ENCODE results near the gene LCNL1. TPM values are rescaled to one million over a fixed set of nuclear protein-coding genes. Genes with fewer than 3 reads are reported as not detected.

LCNL1 gene
- total and polyA plus RNA-seq, 2 donors (not counting 1 experiment from before 2014, with no cell fraction given): not detected

DNA sequence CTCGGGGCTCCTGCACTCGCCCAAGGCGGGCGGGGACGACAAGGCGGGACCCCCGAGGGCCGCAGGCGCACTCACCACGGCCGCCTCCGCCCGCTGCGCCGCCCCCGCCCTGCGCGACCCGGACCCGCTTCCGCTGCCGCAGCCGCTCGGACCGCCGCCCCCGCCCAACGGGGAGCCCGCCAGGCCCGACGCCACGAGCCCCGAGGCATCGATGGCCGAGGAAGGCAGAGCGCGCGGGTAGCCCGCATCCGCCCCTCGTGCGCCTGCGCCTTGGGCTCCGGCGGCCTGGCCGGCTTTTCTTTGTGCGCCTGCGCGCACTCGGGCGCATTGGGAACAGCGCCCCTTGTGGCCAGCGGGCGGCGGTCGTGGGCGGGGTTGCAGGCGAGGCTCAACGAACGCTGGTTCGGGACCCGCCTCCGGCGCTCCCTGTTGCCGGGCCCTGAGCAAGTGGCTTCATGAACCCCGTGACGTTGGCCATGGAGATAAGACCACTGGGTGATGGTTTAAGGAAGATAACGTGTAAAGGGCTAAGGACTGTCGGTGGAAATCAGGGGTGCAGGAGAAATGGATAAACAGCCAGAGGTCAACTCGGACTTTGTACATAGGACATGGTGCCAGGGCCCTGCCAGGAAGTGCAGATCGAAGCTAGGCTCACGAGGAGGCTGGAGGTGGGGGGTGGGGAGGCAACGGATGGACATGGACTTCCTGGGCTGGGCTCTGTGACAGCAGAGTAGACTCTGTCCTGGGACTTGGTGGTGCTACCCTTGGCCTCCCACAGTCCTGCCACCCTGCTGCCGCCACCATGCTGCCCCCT, 38.1 kb upstream of the LCNL1 start, which contains the start of the genes C8G and FBXW5:
Gene C8G (plus strand): TSS at position 725 of the 814 bp plus-strand sequence. CDS start 78 bp downstream, at position 803.
Gene FBXW5 (minus strand): TSS at position 220 of the 814 bp plus-strand sequence. CDS start 655 bp downstream, outside the sequence.
- Histone ChIP-seq H2AFZ (ENCODE audit: insufficient read depth, low read depth, low read length, poor library complexity, severe bottlenecking) (peak within 1 kb of the TSS; percentile 60), H3K4me2 (replicated peaks; ENCODE audit: low read depth, low read length, poor library complexity, severe bottlenecking) (peak within 1 kb of the TSS; percentile 81), H3K36me3 (replicated peaks in 1 of 2; ENCODE audit: control extremely low read depth in 1 of 2, control insufficient read depth in 1 of 2, extremely low read depth in 1 of 2, insufficient read depth in 2 of 2, low read length in 1 of 2) (peaks cover 2 to 31% of the 10 kb centered on the region in 2 experiments), H3K4me1 (ENCODE audit: control insufficient read depth in 2 of 2, insufficient read depth in 2 of 2, low read length in 2 of 2) (peaks cover 11 to 22% of the 10 kb centered on the region in 2 donors), H3K27me3 (replicated peaks in 1 of 4; ENCODE audit: control extremely low read depth in 1 of 4, control insufficient read depth in 3 of 4, insufficient read depth in 4 of 4, low read length in 3 of 4) (no peaks in the 10 kb centered on the region), H4K20me1 (ENCODE audit: control insufficient read depth, insufficient read depth, low read length, poor library complexity, severe bottlenecking) (peaks cover 44% of the 10 kb centered on the region), H3K9ac (ENCODE audit: low read length) (peak within 1 kb of the TSS; percentile 69), H3K27ac (ENCODE audit: low read length in 2 of 2) (peak within 1 kb of the TSS in 1 of 2 donors; percentile 48), H3K4me3 (ENCODE audit: control extremely low read depth in 1 of 5, extremely low read depth in 1 of 5, insufficient read depth in 1 of 5, low read depth in 2 of 5, low read length in 4 of 5) (peak within 1 kb of the TSS; percentile 47 to 72 (median 63)), H3K9me3 (ENCODE audit: control extremely low read depth in 1 of 3, control insufficient read depth in 2 of 3, insufficient read depth in 1 of 3, low read length in 2 of 3) (no peaks in the 10 kb centered on the region), H3K79me2 (ENCODE audit: control insufficient read depth, insufficient read depth, low read length) (peaks cover 22% of the 10 kb centered on the region)
- H3K27me3 Mint-ChIP-seq: no peaks in the 10 kb centered on the region
- H3K27ac Mint-ChIP-seq: peak within 1 kb of the TSS; percentile 87
- H3K9me3 Mint-ChIP-seq (ENCODE audit: insufficient read depth): no peaks in the 10 kb centered on the region
- 4% methylated on average over 74 of the region's 74 CpGs for WGBS (ENCODE audit: insufficient coverage)
- DNase-seq (peak; percentile 96), ATAC-seq (ENCODE audit: low read depth) (peak; percentile 91)
- intact Hi-C loops (cut with micrococcal nuclease): loop anchor here (1.0 to 2.0 kb wide), 6 partner anchors 42 to 154 kb away; partner anchors contain the start of genes PAXX, PHPT1, TMEM141 and TRAF2
- ChIA-PET POLR2A (interaction anchor here (0.6 to 1.0 kb wide), 2 partner anchors 47 to 65 kb away, joined by 3 read pairs; no protein-coding TSS in a partner anchor), CTCF (interaction anchor here (1.0 to 2.4 kb wide), 7 partner anchors 48 to 139 kb away, joined by 3 to 10 read pairs (median 6); partner anchors contain the start of genes AJM1 and PAXX)
- H3K4me3 Mint-ChIP-seq: peak within 1 kb of the TSS; percentile 80
- TF ChIP-seq, protein P1, sequence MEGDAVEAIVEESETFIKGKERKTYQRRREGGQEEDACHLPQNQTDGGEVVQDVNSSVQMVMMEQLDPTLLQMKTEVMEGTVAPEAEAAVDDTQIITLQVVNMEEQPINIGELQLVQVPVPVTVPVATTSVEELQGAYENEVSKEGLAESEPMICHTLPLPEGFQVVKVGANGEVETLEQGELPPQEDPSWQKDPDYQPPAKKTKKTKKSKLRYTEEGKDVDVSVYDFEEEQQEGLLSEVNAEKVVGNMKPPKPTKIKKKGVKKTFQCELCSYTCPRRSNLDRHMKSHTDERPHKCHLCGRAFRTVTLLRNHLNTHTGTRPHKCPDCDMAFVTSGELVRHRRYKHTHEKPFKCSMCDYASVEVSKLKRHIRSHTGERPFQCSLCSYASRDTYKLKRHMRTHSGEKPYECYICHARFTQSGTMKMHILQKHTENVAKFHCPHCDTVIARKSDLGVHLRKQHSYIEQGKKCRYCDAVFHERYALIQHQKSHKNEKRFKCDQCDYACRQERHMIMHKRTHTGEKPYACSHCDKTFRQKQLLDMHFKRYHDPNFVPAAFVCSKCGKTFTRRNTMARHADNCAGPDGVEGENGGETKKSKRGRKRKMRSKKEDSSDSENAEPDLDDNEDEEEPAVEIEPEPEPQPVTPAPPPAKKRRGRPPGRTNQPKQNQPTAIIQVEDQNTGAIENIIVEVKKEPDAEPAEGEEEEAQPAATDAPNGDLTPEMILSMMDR (IDR thresholded peaks at IDR 0.05): peak; percentile 90
- no peak for TF ChIP-seq EZH2 (IDR thresholded peaks at IDR 0.05; ENCODE audit: borderline replicate concordance, insufficient read depth, low read depth, low read length, poor library complexity, severe bottlenecking)
- H3K4me1 Mint-ChIP-seq: peaks cover 12% of the 10 kb centered on the region
